ENCODE data around the gene CD164.

CD164 gene

GRCh38 chr6:109381747-109382575, at the start of gene CD164:
Gene CD164 (minus strand): TSS chr6:109382467. CDS start chr6:109382378, 89 bp downstream.
- no peak for TF ChIP-seq CTCF (IDR thresholded peaks at IDR 0.05; ENCODE audit: low read depth, low read length)
- H3K4me3 ChIP-seq (ENCODE audit: low read depth, low read length), result peak within 1 kb of the TSS; percentile 97
- H3K9me3 ChIP-seq (ENCODE audit: severe bottlenecking), result no peaks in the 10 kb centered on the region
- no peaks in the 10 kb centered on the region for H3K27me3 ChIP-seq (ENCODE audit: insufficient read depth, low read depth, severe bottlenecking)
- H3K36me3 ChIP-seq, result peaks cover 21% of the 10 kb centered on the region
- DNase-seq, result peak; percentile 95
- peak within 1 kb of the TSS; percentile 98 for H3K27ac ChIP-seq

- Histone ChIP-seq H3K4me3 (ENCODE audit: low read depth, low read length) (no peak overlapping the region), H3K36me3 (no peaks in the 10 kb centered on the region), H3K9me3 (ENCODE audit: severe bottlenecking) (no peaks in the 10 kb centered on the region), H3K27ac (no peak overlapping the region), H3K27me3 (ENCODE audit: insufficient read depth, low read depth, severe bottlenecking) (no peaks in the 10 kb centered on the region)
- no peak for TF ChIP-seq CTCF (IDR thresholded peaks at IDR 0.05; ENCODE audit: low read depth, low read length)
- DNase-seq, result no peak
These were observed 47.2 kb upstream of the CD164 start for GRCh38 chr6:109429496-109429895.

- no peaks in the 10 kb centered on the region for H3K27me3 ChIP-seq (ENCODE audit: insufficient read depth, low read depth, severe bottlenecking)
- no peak for TF ChIP-seq CTCF (IDR thresholded peaks at IDR 0.05; ENCODE audit: low read depth, low read length)
- no peak for DNase-seq
- H3K27ac ChIP-seq, result no peak overlapping the region
- H3K9me3 ChIP-seq (ENCODE audit: severe bottlenecking), result no peaks in the 10 kb centered on the region
- no peaks in the 10 kb centered on the region for H3K36me3 ChIP-seq
- H3K4me3 ChIP-seq (ENCODE audit: low read depth, low read length), result no peak overlapping the region
These were observed 46.7 kb upstream of the CD164 start for GRCh38 chr6:109428889-109429477.

GRCh38 chr6:109424946-109425345, 42.7 kb upstream of the CD164 start:
- H3K4me3 ChIP-seq (ENCODE audit: low read depth, low read length), result no peak overlapping the region
- H3K27me3 ChIP-seq (ENCODE audit: insufficient read depth, low read depth, severe bottlenecking), result no peaks in the 10 kb centered on the region
- DNase-seq, result no peak
- H3K27ac ChIP-seq, result no peak overlapping the region
- no peak for TF ChIP-seq CTCF (IDR thresholded peaks at IDR 0.05; ENCODE audit: low read depth, low read length)
- H3K36me3 ChIP-seq, result no peaks in the 10 kb centered on the region
- no peaks in the 10 kb centered on the region for H3K9me3 ChIP-seq (ENCODE audit: severe bottlenecking)

GRCh38 chr6:109421184-109421583, 38.9 kb upstream of the CD164 start:
- TF ChIP-seq CTCF (IDR thresholded peaks at IDR 0.05; ENCODE audit: low read depth, low read length), result no peak
- H3K9me3 ChIP-seq (ENCODE audit: severe bottlenecking), result no peaks in the 10 kb centered on the region
- no peak for DNase-seq
- no peak overlapping the region for H3K27ac ChIP-seq
- H3K36me3 ChIP-seq, result no peaks in the 10 kb centered on the region
- no peaks in the 10 kb centered on the region for H3K27me3 ChIP-seq (ENCODE audit: insufficient read depth, low read depth, severe bottlenecking)
- H3K4me3 ChIP-seq (ENCODE audit: low read depth, low read length), result no peak overlapping the region
